ENCODE results near the gene ZDHHC14.

Gene ZDHHC14

DNA sequence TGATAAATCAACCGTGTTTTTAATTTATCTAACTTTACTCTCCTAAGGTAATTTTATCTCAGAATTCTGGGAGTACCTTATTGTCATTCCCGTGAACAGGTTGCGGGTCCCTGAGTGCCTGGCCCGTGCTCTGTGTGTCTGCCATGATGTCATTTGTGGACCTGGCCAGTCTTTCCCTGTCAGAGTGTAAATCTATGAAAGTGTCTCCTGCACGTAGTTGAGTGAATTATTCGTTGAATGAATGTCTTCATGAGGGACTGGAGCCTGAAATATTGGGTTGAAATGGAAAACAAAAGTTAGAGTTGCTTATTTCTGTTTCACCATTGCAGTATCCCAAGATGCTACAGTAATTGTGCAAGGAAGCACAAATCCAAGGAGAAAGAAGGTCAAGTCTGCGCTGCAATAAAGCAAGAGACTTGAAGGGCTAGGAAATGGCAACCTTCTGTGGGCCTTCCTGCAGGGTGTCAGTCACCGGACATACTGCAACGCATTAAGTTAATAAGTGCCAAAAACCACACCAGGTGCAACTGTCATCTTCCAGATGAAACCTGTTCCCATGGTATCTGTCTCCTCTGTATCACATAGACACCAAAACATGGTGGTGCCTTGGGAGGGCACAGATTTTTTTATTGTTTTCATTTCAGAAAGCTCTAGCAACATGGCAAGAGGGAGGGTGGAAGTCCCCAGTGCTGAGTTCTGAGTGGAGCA lies 135.5 kb downstream of the ZDHHC14 start:
- TF ChIP-seq, protein P1, sequence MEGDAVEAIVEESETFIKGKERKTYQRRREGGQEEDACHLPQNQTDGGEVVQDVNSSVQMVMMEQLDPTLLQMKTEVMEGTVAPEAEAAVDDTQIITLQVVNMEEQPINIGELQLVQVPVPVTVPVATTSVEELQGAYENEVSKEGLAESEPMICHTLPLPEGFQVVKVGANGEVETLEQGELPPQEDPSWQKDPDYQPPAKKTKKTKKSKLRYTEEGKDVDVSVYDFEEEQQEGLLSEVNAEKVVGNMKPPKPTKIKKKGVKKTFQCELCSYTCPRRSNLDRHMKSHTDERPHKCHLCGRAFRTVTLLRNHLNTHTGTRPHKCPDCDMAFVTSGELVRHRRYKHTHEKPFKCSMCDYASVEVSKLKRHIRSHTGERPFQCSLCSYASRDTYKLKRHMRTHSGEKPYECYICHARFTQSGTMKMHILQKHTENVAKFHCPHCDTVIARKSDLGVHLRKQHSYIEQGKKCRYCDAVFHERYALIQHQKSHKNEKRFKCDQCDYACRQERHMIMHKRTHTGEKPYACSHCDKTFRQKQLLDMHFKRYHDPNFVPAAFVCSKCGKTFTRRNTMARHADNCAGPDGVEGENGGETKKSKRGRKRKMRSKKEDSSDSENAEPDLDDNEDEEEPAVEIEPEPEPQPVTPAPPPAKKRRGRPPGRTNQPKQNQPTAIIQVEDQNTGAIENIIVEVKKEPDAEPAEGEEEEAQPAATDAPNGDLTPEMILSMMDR (IDR thresholded peaks at IDR 0.05) = no peak

GRCh38 chr6:157517601-157518359 lies 136.8 kb downstream of the ZDHHC14 start:
- TF ChIP-seq, protein P1 (IDR thresholded peaks at IDR 0.05) = no peak

DNA sequence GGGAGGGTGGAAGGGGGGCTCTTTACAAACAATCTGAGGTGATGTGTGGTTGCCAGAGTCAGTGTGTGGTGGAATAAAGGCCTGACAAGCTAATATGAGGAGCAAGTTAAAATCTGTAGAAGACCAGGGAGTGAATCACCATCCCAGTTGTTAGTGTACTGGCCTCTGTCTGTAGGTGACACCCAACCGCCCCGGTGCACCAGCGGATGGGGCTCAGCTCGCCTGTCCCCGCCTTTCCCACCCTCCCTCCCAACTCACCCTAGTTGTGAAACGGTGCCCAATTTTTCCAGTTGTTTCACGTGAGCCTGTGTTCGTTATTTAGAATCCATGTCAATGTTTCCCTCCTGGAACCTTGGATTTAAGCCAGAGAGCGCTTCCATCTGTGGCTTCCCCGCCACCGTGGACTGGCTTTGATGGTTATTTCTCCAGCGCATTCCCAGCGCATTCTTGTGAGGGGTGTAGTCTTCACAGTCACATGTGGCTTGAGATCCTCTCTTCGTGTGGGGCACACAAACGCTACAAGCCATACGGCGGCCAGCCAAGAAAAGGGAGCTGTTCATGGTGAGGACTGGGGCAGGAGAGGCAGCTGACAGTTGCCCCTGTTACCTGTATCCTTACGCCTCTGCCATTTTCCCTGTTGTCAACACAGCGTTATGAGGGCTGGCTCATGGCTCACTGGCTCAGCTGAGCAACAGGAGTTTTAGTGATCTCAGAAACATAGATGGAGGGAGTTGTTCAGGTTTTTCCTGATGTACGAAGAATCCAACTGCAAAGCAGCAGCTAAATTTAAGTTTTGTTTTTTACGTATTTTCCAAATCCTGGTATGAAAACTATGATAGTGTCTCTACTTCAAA lies 137.6 kb downstream of the ZDHHC14 start:
- TF ChIP-seq, protein P1 (IDR thresholded peaks at IDR 0.05) = no peak

GRCh38 chr6:157519255-157520116 lies 138.5 kb downstream of the ZDHHC14 start:
- TF ChIP-seq, protein P1 (IDR thresholded peaks at IDR 0.05) = no peak

DNA sequence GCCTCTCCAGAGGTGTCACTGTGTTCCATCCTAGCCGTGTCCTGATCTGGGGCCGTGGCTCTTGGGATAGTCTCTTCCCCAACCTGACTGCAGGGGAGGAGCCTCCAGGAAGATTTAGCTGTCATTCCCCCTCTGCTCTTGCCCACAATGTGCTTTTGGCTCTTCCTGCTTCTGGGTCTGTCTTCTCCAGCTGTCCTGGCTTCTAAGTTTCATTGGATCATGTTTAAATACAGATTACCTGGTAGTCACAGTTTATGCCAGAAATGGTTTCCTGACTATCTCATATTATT lies 139.1 kb downstream of the ZDHHC14 start:
- TF ChIP-seq, protein P1 (IDR thresholded peaks at IDR 0.05) = no peak

GRCh38 chr6:157520596-157521361 lies 139.8 kb downstream of the ZDHHC14 start:
- TF ChIP-seq, protein P1 (IDR thresholded peaks at IDR 0.05) = no peak

Measured in LNCAP (cell line).